SIG-M5 treated with dmso at 0.1 percent for 504 hours (cell line): ENCODE data around the gene PYCARD.
"Not testable (repeated sequence)": the region's sequence is repeated elsewhere in the genome, so short reads cannot be mapped to it uniquely, and the experiment has no call there.

Experiments
- DNase-seq: peaks from one replicate; lab custom pipeline; 2025; ENCODE audit not compliant: unreplicated experiment; lab: John Stamatoyannopoulos, UW

The PYCARD gene

DNA sequence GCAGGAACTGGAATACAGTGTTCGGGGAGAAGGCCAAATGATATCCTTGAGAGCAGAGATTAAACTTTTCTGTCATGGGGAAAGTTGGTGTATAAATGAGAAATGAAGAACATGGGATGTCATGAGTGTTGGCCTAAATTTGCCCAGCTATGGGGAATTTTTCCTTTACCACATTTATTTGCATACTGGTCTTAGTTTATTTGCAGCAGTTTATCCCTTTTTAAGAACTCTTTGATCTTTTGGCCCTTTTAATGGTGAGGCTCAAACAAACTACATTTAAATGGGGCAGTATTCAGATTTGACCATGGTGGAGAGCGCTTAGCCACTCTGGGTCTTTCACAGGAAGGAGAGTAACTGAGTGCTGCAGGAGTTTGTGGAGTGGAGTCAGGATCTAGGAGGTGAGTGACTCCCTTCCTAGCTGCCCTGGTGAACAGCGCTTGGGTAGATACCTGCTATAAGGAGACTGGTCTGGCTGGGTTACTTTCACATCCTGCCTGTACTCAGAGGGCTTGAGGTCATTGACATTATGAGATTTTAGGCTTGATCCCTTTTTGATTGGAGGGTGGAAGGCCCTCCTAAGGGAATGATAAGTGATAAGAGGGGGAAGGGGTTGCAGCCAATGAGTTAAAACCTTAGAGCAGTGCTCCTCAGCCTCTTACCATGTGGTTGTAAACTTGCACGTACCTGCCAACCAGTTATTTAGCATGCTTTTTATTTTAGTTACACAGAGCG is 10.7 kb downstream of the PYCARD start:
- DNase-seq, result no peak

DNA sequence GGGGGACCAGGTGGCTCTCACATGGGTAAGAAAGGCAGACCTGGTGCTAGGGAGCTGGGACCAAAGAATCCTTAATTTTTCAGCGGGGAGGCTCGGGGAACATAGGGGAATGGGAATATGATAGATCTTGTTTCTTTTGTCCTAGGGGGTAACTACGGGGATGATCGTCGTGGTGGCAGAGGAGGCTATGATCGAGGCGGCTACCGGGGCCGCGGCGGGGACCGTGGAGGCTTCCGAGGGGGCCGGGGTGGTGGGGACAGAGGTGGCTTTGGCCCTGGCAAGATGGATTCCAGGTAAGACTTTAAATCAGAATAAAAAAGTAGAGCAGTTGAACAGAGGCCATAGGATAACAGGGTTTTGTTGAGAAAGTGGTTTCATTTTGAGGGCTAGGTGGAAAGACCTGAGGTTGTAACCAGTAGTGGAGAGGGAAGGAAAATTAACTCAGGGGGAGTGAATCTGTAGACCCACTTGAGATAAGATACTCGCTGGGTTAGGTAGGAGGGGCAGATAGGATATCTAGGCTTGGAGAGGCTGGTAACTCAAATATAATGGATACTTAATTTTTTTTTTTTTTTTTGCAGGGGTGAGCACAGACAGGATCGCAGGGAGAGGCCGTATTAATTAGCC is 11.6 kb downstream of the PYCARD start:
- no peak for DNase-seq

DNA sequence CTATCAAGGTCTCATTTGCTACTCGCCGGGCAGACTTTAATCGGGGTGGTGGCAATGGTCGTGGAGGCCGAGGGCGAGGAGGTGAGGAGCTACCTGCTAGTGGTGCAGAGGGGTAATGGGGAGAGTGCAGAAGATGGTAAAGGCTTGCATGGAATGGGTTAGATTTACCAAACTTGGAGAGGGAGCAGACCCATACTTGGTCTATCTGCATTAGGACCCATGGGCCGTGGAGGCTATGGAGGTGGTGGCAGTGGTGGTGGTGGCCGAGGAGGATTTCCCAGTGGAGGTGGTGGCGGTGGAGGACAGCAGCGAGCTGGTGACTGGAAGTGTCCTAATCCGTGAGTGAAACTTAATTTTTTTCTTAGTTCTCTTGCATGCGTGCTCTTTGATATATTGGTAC is 12.5 kb downstream of the PYCARD start:
- no peak for DNase-seq

DNA sequence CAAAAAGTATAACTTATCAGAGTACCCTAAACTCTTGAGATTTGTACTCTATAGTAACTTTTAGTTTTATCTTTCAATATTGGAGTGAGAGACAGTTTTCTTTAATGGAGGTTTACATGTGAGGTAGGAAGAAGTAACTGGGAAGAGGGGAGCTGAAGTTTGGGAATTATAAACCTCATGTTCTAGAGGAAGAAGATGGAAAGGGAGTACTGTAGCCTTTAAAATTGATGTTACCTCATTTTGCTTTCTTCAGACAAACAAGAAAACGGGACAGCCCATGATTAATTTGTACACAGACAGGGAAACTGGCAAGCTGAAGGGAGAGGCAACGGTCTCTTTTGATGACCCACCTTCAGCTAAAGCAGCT is 13.2 kb downstream of the PYCARD start:
- DNase-seq, result no peak

DNA sequence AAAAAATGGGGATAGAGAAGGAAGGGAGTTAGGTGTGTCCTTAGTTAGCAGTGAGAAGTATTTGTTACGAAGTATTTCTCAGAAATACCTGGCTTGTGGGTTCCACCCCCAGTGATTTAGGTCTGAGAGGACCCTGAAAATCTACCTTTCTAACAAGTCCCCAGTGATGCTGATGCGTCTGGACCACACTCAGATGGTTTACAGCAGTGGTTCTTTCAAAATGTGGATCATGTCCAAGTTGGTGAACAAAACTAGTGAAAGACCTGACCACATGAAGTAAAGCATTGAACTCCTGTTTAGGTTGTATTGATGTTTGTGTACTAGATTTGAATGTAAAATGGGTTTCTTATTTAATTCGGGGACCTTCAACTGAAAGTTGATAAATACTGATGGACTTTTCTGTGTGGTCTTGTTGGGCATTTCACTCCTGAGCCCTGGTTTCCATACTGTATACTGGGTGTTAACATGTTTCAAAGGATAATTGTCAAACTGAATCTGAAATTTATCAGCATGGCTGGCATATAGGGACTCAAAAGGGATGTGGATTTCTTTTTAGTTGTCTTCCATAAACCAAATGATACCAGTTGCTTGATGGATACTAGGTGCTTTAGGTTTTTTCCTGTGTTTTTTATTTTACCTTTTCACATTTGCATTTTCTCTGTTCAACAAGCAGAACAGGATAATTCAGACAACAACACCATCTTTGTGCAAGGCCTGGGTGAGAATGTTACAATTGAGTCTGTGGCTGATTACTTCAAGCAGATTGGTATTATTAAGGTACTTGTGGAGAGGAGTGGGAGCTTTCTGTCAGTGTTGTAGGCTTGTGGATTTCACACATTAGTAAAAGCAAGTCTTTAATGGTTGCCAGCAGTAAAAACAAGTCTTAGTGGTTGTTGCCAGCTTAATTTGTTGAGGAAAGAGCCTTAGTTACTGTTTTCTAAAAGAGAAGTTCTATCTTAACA is 13.8 kb downstream of the PYCARD start:
- no peak for DNase-seq

DNA sequence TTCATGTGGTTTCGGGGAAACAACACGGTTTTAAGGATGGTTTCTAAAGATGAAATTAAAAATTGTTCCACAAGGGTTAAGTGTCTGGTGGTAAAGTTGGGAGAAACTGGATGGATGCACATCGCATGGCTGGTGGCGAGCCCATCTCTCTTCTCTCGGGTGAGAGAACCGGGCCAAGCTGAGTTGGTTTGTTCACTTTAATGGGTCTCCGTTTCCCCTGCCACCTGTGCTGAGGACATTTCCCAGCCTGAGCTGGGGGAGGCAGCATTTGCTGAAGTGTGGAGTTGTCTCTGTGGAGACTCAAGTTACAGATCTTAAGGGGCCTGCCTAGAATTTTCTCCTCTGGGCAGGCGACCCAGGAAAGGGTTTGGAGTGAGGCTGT is 14.8 kb downstream of the PYCARD start:
- DNase-seq, result no peak

DNA sequence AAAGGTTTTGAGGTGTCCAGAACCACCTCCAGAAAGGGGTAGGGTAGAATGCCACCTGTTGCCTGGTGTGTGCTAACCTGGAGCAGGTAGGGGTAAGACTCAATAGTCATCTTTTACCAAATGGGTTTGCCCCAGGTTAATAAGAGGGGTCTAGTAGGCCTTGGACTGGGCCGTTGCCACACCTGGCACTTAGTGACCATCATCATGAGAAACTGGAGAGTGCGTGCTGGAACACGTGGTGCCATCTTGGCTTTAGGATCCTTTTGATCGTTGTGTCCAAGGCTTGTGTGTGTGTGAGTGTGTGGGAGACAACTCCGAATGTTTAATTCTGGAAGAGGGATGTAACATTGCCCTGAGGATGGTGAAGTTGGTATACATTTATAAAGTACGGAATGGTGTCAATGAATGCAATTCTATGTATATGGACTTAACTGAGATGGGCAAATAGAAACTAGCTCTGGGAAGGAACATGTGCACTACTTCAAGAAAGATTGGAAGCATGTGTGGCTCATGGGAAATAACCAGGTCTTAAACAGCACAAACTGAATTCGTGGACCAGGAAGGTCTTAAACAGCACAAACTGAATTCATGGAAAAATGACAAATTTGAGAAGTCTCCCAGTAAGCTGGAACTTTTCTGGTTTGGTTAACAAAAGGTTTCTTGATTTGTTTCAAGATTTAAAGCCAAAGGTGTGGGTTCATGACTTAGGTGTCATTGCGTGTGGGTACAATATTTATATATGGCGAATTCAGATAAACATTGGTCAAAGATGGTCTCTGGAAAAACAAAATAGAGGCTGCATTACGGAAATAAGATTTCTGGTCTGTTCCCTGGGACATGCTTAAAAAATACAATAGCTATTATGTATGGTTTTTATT is 15.4 kb downstream of the PYCARD start:
- DNase-seq, result no peak

DNA sequence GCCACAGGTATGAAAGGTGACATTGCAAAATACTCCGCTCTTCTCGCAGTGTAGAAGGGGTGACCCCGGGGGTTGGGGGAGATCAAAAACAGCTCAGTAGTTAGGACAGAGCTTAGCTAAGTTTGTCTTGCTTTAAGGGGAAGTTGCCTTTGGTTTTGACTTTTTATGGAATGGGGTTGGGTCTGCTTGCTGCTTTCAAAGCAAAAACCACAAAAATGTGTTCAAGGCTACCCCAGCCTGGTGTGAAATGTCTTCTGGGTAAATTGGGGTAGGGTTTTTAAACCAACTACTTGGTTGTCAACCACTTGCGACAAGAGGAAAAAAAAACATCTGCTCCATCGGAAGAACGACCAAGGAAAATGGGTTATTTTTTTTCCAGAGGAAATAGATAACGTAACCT is 16.4 kb downstream of the PYCARD start:
- DNase-seq, result peak; percentile 78

DNA sequence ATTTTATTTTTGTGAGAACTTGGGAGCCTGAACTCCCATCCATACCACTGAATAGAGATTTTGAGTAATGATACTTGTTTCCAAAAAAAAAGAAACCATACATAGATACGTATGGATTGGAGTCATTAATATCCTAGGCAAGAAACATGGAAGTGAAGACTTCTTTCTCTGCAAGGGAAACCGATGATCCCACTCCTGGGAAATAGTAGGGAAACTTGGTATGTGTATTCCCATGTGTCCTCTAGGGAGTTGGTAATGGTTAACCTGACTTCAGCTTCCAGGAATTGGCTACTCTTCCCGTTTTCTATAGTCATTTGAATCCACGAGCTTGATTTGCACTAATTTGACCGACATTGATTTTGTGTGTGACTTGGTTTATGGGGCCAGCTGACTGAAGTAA is 17.2 kb downstream of the PYCARD start:
- no peak for DNase-seq

DNA sequence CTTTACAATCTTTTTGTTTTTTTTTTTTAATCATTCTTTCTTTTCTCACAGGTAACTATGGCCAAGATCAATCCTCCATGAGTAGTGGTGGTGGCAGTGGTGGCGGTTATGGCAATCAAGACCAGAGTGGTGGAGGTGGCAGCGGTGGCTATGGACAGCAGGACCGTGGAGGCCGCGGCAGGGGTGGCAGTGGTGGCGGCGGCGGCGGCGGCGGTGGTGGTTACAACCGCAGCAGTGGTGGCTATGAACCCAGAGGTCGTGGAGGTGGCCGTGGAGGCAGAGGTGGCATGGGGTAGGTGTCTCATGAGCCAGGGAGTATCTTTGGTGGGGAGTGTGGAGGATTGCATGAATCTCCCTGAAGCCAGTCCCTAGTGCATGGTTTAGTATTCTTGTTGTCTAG is 17.7 kb downstream of the PYCARD start:
- DNase-seq, result no peak

DNA sequence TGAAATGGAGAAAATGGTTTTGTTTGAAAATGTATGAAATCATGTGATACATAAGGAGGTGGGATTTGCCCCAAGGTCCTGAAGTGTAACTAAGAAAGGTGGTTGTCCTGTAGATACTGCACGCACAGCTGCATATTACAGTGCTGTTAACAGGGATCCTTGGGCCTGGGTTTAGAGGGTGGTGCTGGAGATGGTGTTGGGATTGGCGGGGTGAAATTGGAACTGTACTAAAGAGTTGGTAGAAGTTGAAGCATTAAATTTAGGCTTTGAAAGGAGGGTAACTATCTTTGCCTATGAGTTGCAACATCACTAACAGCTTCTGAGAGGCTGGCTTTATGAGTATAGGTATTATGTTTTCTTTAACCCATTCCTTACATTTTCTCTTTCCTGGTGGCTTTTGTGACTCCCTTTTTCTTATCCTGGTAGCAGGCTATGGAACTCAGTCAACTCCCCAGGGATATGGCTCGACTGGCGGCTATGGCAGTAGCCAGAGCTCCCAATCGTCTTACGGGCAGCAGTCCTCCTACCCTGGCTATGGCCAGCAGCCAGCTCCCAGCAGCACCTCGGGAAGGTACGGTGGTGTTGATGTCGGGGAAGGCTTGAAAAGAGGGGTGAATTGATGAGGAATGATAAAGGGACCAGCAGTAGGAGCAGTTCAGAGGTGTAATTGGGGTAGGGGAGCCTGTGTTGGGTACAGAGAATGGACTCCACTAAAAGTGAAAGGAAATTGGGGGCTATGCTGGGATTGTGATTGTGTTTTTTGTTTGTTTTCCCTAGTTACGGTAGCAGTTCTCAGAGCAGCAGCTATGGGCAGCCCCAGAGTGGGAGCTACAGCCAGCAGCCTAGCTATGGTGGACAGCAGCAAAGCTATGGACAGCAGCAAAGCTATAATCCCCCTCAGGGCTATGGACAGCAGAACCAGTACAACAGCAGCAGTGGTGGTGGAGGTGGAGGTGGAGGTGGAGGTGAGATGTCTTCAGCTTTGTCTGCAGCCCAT is 18.8 kb downstream of the PYCARD start:
- no peak for DNase-seq

DNA sequence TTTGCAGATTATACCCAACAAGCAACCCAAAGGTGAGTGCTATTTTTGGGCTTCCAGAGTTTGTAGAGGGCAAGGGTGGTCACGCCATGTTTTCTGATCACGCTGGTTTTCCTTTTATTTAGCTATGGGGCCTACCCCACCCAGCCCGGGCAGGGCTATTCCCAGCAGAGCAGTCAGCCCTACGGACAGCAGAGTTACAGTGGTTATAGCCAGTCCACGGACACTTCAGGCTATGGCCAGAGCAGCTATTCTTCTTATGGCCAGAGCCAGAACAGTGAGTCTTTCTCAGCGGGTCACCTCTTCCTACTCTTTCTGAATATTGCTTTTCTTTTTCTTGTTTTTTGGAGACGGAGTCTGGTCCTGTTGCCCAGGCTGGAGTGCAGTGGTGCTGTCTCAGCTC is 20.2 kb downstream of the PYCARD start:
- no peak for DNase-seq

DNA sequence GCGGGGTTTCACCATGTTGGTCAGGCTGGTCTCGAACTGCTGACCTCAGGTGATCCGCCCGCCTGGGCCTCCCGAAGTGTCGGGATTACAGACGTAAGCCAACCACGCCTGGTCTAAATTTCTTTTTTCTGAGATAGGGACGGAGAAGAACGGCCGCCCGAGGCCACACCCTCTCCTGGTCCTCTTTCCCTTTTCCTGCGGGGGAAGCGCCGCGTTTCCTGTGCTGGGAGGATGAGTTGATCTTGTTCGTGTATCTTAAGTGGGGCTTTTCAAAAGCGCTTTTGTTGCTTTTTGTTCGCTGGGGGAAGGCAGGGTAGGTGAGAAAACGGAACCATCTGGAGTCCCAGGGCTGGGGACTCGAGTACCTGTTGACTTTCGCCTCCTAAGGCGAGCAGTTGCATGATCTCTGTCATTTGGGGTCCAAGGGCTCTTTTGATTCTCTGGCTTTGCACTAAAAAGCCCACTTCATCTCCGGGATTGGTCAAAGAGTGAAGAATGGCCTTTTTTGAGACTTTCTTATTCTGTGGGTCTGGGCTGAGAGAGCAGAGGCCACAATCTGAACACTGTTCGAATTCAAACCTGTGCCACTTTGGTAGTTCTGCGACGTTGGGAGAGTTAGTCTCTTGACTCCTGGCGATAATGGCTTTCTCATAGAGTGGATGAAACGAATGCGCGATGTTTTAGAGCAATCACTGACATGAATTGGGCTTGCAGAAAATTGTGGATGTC is 21.3 kb downstream of the PYCARD start:
- DNase-seq, result no peak

DNA sequence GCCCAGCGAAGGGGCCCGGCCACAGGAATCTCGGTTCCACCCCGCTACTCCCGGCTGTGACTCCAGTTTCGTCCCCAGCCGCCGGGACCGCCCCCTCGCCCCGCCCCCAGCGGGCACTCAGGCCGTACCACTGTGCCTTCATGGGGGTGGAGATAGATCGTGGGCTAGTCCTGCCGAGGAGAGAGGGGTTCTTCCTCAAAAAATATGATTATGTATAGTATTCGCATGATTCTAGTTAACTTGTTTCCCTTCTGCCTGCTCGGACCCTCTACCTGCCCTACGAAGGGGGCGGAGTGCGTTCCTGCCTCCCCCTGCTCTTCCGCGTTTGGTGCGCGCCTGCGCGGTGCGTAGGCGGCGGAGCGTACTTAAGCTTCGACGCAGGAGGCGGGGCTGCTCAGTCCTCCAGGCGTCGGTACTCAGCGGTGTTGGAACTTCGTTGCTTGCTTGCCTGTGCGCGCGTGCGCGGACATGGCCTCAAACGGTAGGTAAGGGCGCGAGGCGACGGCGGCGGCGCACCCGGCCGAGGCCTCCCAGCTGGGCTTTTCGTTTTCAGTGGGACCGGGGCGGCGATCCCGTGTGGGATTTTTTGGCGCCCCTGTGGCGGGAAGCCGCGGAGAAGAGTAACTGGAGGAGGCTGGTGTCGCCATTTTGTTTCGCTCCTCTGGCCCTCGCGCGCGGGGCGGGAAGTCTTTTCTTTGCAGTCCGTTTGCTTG is 22.7 kb downstream of the PYCARD start, which contains the start of gene FUS:
FUS (plus strand) TSS at position 393 of the 713 bp plus-strand sequence; CDS start at position 469, 76 bp downstream.
- DNase-seq, result peak; percentile 80

DNA sequence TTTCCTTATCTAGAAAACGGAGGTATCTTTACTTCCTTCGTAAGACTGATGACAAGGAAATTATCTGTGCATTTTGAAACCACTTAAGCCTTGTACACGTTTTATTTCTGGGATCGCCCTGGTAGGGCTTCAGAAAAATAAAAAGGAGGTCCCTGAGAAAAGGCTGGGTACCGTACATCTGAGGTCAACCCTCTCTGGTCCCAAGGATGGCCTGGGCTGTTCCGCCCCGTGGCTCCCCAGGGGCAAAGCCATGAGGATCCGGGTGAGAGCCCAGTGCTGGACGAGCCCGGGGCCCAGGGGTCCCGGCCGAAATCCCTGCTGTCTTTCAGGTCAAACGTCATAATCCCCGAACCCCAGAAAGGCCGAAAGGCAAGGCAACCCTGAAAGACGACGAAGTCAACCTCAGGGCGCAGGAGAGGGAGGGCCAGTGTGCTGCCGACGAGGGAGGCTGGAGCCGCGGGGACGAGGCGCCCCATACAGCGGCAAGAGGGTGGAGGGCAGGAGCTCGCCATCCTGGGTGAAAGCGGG is 23.3 kb downstream of the PYCARD start:
- no peak for DNase-seq

DNA sequence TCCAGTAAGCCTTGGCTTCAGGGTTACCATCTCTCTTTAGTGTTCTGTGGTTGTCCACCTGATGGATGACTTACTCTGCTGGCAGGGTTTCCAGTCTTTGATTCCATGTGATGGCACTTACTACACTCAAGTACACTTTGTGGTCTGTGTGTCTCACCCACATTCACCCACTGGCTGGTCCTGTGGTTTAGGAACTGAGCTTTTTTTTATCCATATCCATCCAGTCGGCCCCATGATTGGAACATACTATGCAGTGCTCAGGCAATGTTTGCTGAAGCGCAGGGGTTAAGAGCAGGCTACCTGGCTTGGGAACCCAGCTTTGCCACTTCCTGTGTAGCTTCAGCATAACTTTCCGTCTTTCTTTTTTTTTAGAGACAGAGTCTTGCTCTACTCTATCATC is 25.4 kb downstream of the PYCARD start:
- DNase-seq, result peak; percentile 39

DNA sequence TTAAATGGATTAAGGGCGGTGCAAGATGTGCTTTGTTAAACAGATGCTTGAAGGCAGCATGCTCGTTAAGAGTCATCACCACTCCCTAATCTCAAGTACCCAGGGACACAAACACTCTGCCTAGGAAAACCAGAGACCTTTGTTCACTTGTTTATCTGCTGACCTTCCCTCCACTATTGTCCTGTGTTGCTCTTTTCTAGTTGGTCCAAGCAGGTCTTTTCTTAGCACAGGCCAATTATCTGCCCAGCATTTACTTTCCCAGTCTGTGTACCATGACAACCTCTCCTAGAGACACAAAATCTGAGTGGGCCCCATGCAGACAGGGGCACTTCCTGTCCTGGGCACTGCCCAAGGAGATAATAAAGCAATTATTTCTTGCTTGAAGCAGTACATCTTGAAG is 32.5 kb downstream of the PYCARD start:
- DNase-seq, result not testable (repeated sequence)

DNA sequence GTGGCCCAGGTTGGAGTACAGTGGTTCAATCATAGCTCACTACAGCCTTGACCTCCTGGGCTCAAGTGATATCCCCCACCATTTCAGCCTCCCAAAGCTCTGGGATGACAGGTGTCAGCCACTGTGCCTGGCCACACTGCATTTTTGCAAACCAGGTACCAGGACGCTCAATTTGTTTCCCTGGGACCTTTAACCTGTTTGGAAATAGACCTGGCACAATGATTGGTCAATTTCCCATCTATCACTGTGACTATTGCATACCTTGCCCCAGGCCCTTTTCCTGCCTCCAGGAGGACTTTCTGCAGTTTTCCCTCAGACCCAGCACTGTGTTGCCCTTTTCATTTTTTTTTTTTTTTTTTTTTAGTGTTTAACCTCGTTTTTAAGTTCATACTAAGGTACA is 33.7 kb downstream of the PYCARD start:
- peak; percentile 18 for DNase-seq
